ENCODE results near the gene CSNK2A1.

CSNK2A1 gene

GRCh38 chr20:540391-541201, 3.0 kb downstream of the CSNK2A1 start:
- Histone ChIP-seq H3K4me1 (ENCODE audit: control insufficient read depth, insufficient read depth, low read length) (peaks cover 45% of the 10 kb centered on the region), H3K36me3 (ENCODE audit: control insufficient read depth, insufficient read depth, low read length) (no peaks in the 10 kb centered on the region), H3K9ac (ENCODE audit: low read length) (no peak overlapping the region), H3K4me3 (ENCODE audit: low read length) (no peak overlapping the region), H3K9me3 (ENCODE audit: control insufficient read depth, low read length) (no peaks in the 10 kb centered on the region), H3K27me3 (ENCODE audit: control insufficient read depth, insufficient read depth, low read length) (no peaks in the 10 kb centered on the region)

GRCh38 chr20:539848-540247, 3.7 kb downstream of the CSNK2A1 start:
- no peaks in the 10 kb centered on the region for H3K36me3 ChIP-seq (ENCODE audit: control insufficient read depth, insufficient read depth, low read length)
- no peaks in the 10 kb centered on the region for H3K9me3 ChIP-seq (ENCODE audit: control insufficient read depth, low read length)
- H3K9ac ChIP-seq (ENCODE audit: low read length): no peak overlapping the region
- no peaks in the 10 kb centered on the region for H3K27me3 ChIP-seq (ENCODE audit: control insufficient read depth, insufficient read depth, low read length)
- peaks cover 48% of the 10 kb centered on the region for H3K4me1 ChIP-seq (ENCODE audit: control insufficient read depth, insufficient read depth, low read length)
- no peak overlapping the region for H3K4me3 ChIP-seq (ENCODE audit: low read length)

- Histone ChIP-seq H3K4me1 (ENCODE audit: control insufficient read depth, insufficient read depth, low read length) (peaks cover 50% of the 10 kb centered on the region), H3K9me3 (ENCODE audit: control insufficient read depth, low read length) (no peaks in the 10 kb centered on the region), H3K4me3 (ENCODE audit: low read length) (no peak overlapping the region)
Measured at GRCh38 chr20:539191-539590, 4.4 kb downstream of the CSNK2A1 start.

GRCh38 chr20:537983-538382, 5.6 kb downstream of the CSNK2A1 start:
- Histone ChIP-seq H3K9me3 (ENCODE audit: control insufficient read depth, low read length) (no peaks in the 10 kb centered on the region), H3K27me3 (ENCODE audit: control insufficient read depth, insufficient read depth, low read length) (no peaks in the 10 kb centered on the region), H3K36me3 (ENCODE audit: control insufficient read depth, insufficient read depth, low read length) (no peaks in the 10 kb centered on the region), H3K4me1 (ENCODE audit: control insufficient read depth, insufficient read depth, low read length) (peaks cover 58% of the 10 kb centered on the region), H3K4me3 (ENCODE audit: low read length) (no peak overlapping the region), H3K9ac (ENCODE audit: low read length) (no peak overlapping the region)

More at GRCh38 chr20:539191-539590, 4.4 kb downstream of the CSNK2A1 start:
- H3K27me3 ChIP-seq (ENCODE audit: control insufficient read depth, insufficient read depth, low read length): no peaks in the 10 kb centered on the region
- H3K36me3 ChIP-seq (ENCODE audit: control insufficient read depth, insufficient read depth, low read length): no peaks in the 10 kb centered on the region
- no peak overlapping the region for H3K9ac ChIP-seq (ENCODE audit: low read length)

- Histone ChIP-seq H3K36me3 (ENCODE audit: control insufficient read depth, insufficient read depth, low read length) (no peaks in the 10 kb centered on the region), H3K9me3 (ENCODE audit: control insufficient read depth, low read length) (no peaks in the 10 kb centered on the region), H3K4me3 (ENCODE audit: low read length) (peak overlapping the region; percentile 47), H3K9ac (ENCODE audit: low read length) (peak overlapping the region; percentile 65), H3K27me3 (ENCODE audit: control insufficient read depth, insufficient read depth, low read length) (no peaks in the 10 kb centered on the region), H3K4me1 (ENCODE audit: control insufficient read depth, insufficient read depth, low read length) (peaks cover 58% of the 10 kb centered on the region)
Measured at GRCh38 chr20:536426-537010, 7.1 kb downstream of the CSNK2A1 start.

- H3K9ac ChIP-seq (ENCODE audit: low read length): peak overlapping the region; percentile 65
- H3K4me1 ChIP-seq (ENCODE audit: control insufficient read depth, insufficient read depth, low read length): peaks cover 63% of the 10 kb centered on the region
- peak overlapping the region; percentile 47 for H3K4me3 ChIP-seq (ENCODE audit: low read length)
Measured at GRCh38 chr20:535958-536357, 7.6 kb downstream of the CSNK2A1 start.

GRCh38 chr20:533526-533925, 10.1 kb downstream of the CSNK2A1 start:
- Histone ChIP-seq H3K9me3 (ENCODE audit: control insufficient read depth, low read length) (no peaks in the 10 kb centered on the region), H3K27me3 (ENCODE audit: control insufficient read depth, insufficient read depth, low read length) (no peaks in the 10 kb centered on the region), H3K36me3 (ENCODE audit: control insufficient read depth, insufficient read depth, low read length) (no peaks in the 10 kb centered on the region), H3K4me1 (ENCODE audit: control insufficient read depth, insufficient read depth, low read length) (peaks cover 52% of the 10 kb centered on the region), H3K4me3 (ENCODE audit: low read length) (no peak overlapping the region), H3K9ac (ENCODE audit: low read length) (no peak overlapping the region)

More at GRCh38 chr20:535958-536357, 7.6 kb downstream of the CSNK2A1 start:
- H3K9me3 ChIP-seq (ENCODE audit: control insufficient read depth, low read length): no peaks in the 10 kb centered on the region
- no peaks in the 10 kb centered on the region for H3K27me3 ChIP-seq (ENCODE audit: control insufficient read depth, insufficient read depth, low read length)
- no peaks in the 10 kb centered on the region for H3K36me3 ChIP-seq (ENCODE audit: control insufficient read depth, insufficient read depth, low read length)

- H3K36me3 ChIP-seq (ENCODE audit: control insufficient read depth, insufficient read depth, low read length): no peaks in the 10 kb centered on the region
- no peak overlapping the region for H3K9ac ChIP-seq (ENCODE audit: low read length)
- no peaks in the 10 kb centered on the region for H3K9me3 ChIP-seq (ENCODE audit: control insufficient read depth, low read length)
- no peaks in the 10 kb centered on the region for H3K27me3 ChIP-seq (ENCODE audit: control insufficient read depth, insufficient read depth, low read length)
- no peak overlapping the region for H3K4me3 ChIP-seq (ENCODE audit: low read length)
- peaks cover 52% of the 10 kb centered on the region for H3K4me1 ChIP-seq (ENCODE audit: control insufficient read depth, insufficient read depth, low read length)
Measured at GRCh38 chr20:532530-532929, 11.1 kb downstream of the CSNK2A1 start.

GRCh38 chr20:531608-532007, 12.0 kb downstream of the CSNK2A1 start:
- Histone ChIP-seq H3K36me3 (ENCODE audit: control insufficient read depth, insufficient read depth, low read length) (no peaks in the 10 kb centered on the region), H3K4me1 (ENCODE audit: control insufficient read depth, insufficient read depth, low read length) (peaks cover 43% of the 10 kb centered on the region), H3K27me3 (ENCODE audit: control insufficient read depth, insufficient read depth, low read length) (no peaks in the 10 kb centered on the region), H3K9me3 (ENCODE audit: control insufficient read depth, low read length) (no peaks in the 10 kb centered on the region), H3K9ac (ENCODE audit: low read length) (no peak overlapping the region), H3K4me3 (ENCODE audit: low read length) (no peak overlapping the region)

GRCh38 chr20:530321-530720, 13.3 kb downstream of the CSNK2A1 start:
- Histone ChIP-seq H3K9ac (ENCODE audit: low read length) (no peak overlapping the region), H3K27me3 (ENCODE audit: control insufficient read depth, insufficient read depth, low read length) (no peaks in the 10 kb centered on the region), H3K36me3 (ENCODE audit: control insufficient read depth, insufficient read depth, low read length) (no peaks in the 10 kb centered on the region), H3K4me3 (ENCODE audit: low read length) (no peak overlapping the region), H3K9me3 (ENCODE audit: control insufficient read depth, low read length) (no peaks in the 10 kb centered on the region), H3K4me1 (ENCODE audit: control insufficient read depth, insufficient read depth, low read length) (peaks cover 37% of the 10 kb centered on the region)

GRCh38 chr20:528923-529604, 14.5 kb downstream of the CSNK2A1 start:
- Histone ChIP-seq H3K4me3 (ENCODE audit: low read length) (no peak overlapping the region), H3K36me3 (ENCODE audit: control insufficient read depth, insufficient read depth, low read length) (no peaks in the 10 kb centered on the region), H3K27me3 (ENCODE audit: control insufficient read depth, insufficient read depth, low read length) (no peaks in the 10 kb centered on the region), H3K4me1 (ENCODE audit: control insufficient read depth, insufficient read depth, low read length) (peaks cover 28% of the 10 kb centered on the region), H3K9ac (ENCODE audit: low read length) (no peak overlapping the region), H3K9me3 (ENCODE audit: control insufficient read depth, low read length) (no peaks in the 10 kb centered on the region)

- H3K9ac ChIP-seq (ENCODE audit: low read length): no peak overlapping the region
- H3K27me3 ChIP-seq (ENCODE audit: control insufficient read depth, insufficient read depth, low read length): no peaks in the 10 kb centered on the region
- no peak overlapping the region for H3K4me3 ChIP-seq (ENCODE audit: low read length)
- H3K9me3 ChIP-seq (ENCODE audit: control insufficient read depth, low read length): no peaks in the 10 kb centered on the region
- peaks cover 18% of the 10 kb centered on the region for H3K4me1 ChIP-seq (ENCODE audit: control insufficient read depth, insufficient read depth, low read length)
- no peaks in the 10 kb centered on the region for H3K36me3 ChIP-seq (ENCODE audit: control insufficient read depth, insufficient read depth, low read length)
Measured at GRCh38 chr20:527571-527886, 16.1 kb downstream of the CSNK2A1 start.
